T-cell (primary cell): ENCODE data around the gene CEP164. TPM values are rescaled to one million over a fixed set of nuclear protein-coding genes. Genes with fewer than 3 reads are reported as not detected.

Source experiments
- ATAC-seq, 4 experiments: fragments of 200-7000 bp in 3 of 4; fragments of 150-1000 bp in 1 of 4; cut with Tn5 transposase; replicated peaks in 1 of 4; 1 replicate in 3 of 4; 2 replicates in 1 of 4; pipeline ENCODE4 v1.10.0; 2021; ENCODE audit warnings: moderate library complexity in 3 of 4, mild to moderate bottlenecking in 2 of 4, moderate number of reproducible peaks in 1 of 4
- CTCF ChIA-PET, 2 donors: fragments of 300-600 bp; sonication (Branson Sonifier 250); formaldehyde crosslinking; loops; one replicate each; lab custom pipeline; 2022; ENCODE audit warnings: antibody characterized with exemption in 2 of 2; lab: Charles Lee
- POLR2A ChIA-PET, 2 donors: fragments of 300-600 bp; sonication (Branson Sonifier 250); formaldehyde crosslinking; loops; one replicate each; lab custom pipeline; 2022; ENCODE audit warnings: antibody characterized with exemption in 2 of 2; lab: Charles Lee
- DNase-seq, 35 experiments: peaks; one replicate each; pipeline versions ENCODE4 v3.0.0 to v3.0.0-alpha.2; 2013 to 2023
- H3K27ac ChIP-seq: one replicate; pipeline ENCODE4 v1.5.1; 2013; ENCODE audit warnings: low read length
- H3K27me3 ChIP-seq, 2 experiments: replicated peaks in 1 of 2; 1 replicate in 1 of 2; 2 replicates in 1 of 2; pipeline versions ENCODE4 v1.6.1 to v1.7.0; 2013; ENCODE audit warnings: low read length in 1 of 2, mixed read lengths in 1 of 2; ENCODE audit not compliant: control insufficient read depth in 2 of 2, insufficient read depth in 2 of 2; ENCODE audit errors: extremely low read depth in 1 of 2
- H3K36me3 ChIP-seq, 2 donors: 1 replicate in 1 of 2; 2 replicates in 1 of 2; pipeline versions ENCODE4 v1.6.1 to v1.7.0; 2013; ENCODE audit warnings: low read length in 1 of 2; ENCODE audit not compliant: control insufficient read depth in 2 of 2, insufficient read depth in 1 of 2; ENCODE audit errors: extremely low read depth in 1 of 2
- H3K4me1 ChIP-seq, 2 experiments: 1 replicate in 1 of 2; 2 replicates in 1 of 2; pipeline versions ENCODE4 v1.6.1 to v1.7.0; 2013; ENCODE audit warnings: low read length in 2 of 2, mixed read lengths in 1 of 2; ENCODE audit not compliant: insufficient read depth in 2 of 2, control insufficient read depth in 1 of 2; ENCODE audit errors: extremely low read depth in 1 of 2
- H3K4me3 ChIP-seq, 2 donors: 1 replicate in 1 of 2; 2 replicates in 1 of 2; pipeline versions ENCODE4 v1.5.1 to v1.7.0; 2013; ENCODE audit warnings: mild to moderate bottlenecking in 2 of 2, low read length in 1 of 2, moderate library complexity in 1 of 2; ENCODE audit not compliant: control insufficient read depth in 1 of 2; ENCODE audit errors: extremely low read depth in 1 of 2
- H3K9me3 ChIP-seq: 2 replicates; pipeline ENCODE4 v1.7.0; 2013
- H3K27ac Mint-ChIP-seq, 2 donors: one replicate each; pipeline ENCODE4 v1.8.0; 2020 to 2021; ENCODE audit warnings: mild to moderate bottlenecking in 2 of 2, mixed read lengths in 2 of 2
- H3K27me3 Mint-ChIP-seq, 2 donors: one replicate each; pipeline ENCODE4 v1.8.0; 2021 to 2022; ENCODE audit warnings: mixed read lengths in 2 of 2
- H3K36me3 Mint-ChIP-seq: one replicate; pipeline ENCODE4 v1.8.0; 2021; ENCODE audit warnings: mixed read lengths
- H3K4me1 Mint-ChIP-seq, 3 donors: one replicate each; pipeline ENCODE4 v1.8.0; 2020 to 2022; ENCODE audit warnings: mixed read lengths in 3 of 3, mild to moderate bottlenecking in 1 of 3
- H3K4me3 Mint-ChIP-seq, 3 donors: one replicate each; pipeline ENCODE4 v1.8.0; 2020 to 2022; ENCODE audit warnings: mild to moderate bottlenecking in 3 of 3, mixed read lengths in 3 of 3, moderate library complexity in 3 of 3
- H3K9me3 Mint-ChIP-seq, 3 donors: one replicate each; pipeline ENCODE4 v1.8.0; 2020 to 2022; ENCODE audit warnings: mixed read lengths in 3 of 3
- WGBS: methylation state at CpG from one replicate; pipeline ENCODE4 v1.1.5; 2013; ENCODE audit warnings: missing lambda C conversion rate; ENCODE audit not compliant: insufficient coverage; 5-methylcytosine and 5-hydroxymethylcytosine counted together
- total RNA-seq, 35 experiments: library from RNA in 6 of 35; stranded (reverse) in 6 of 35; fragments of 120-200 nt in 1 of 35; gene quantifications; one replicate each; pipeline versions ENCODE4 v1.2.1 to v1.2.4 and lab custom pipeline; 2013 to 2026

The CEP164 gene
- total RNA-seq, 5 donors from 2014 or later (not counting 1 experiment from before 2014, with no cell fraction given), result 44.5 to 59.9 (median 52.5) TPM

DNA sequence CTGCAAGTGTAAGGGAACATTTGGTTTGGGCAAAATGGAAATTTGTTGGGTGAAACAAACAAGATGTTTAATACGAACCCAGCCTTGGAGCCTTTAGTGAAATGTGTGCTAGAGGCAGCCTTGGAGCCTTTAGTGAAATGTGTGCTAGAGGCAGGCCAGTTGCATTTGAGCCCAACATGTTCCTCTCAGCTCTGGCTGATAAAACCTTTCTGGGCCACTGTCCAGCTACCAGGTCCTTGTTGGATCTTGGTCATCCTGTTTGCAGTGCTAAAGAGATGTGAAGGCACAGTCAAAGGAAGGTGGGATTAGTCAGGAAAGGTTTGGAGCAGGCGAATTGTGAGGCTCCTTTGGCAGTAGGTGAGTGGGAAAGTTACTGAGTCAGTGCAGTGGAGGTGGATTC, 48.9 kb downstream of the CEP164 start:
- Histone ChIP-seq H3K27me3 (no peaks in the 10 kb centered on the region), H3K36me3 (peaks cover 6 to 53% of the 10 kb centered on the region in 2 donors), H3K4me3 (no peak overlapping the region), H3K9me3 (no peaks in the 10 kb centered on the region), H3K4me1 (no peaks in the 10 kb centered on the region), H3K27ac (no peak overlapping the region)
- Mint-ChIP-seq H3K27ac (no peak overlapping the region), H3K36me3 (peaks cover 74% of the 10 kb centered on the region), H3K4me1 (no peaks in the 10 kb centered on the region), H3K9me3 (no peaks in the 10 kb centered on the region), H3K4me3 (no peak overlapping the region), H3K27me3 (no peaks in the 10 kb centered on the region)
- ATAC-seq (no peak), DNase-seq (no peak)
- POLR2A ChIA-PET, result no interaction called here
- CTCF ChIA-PET, result no interaction called here
- 88% methylated on average over 1 of the region's 2 CpGs for WGBS

DNA sequence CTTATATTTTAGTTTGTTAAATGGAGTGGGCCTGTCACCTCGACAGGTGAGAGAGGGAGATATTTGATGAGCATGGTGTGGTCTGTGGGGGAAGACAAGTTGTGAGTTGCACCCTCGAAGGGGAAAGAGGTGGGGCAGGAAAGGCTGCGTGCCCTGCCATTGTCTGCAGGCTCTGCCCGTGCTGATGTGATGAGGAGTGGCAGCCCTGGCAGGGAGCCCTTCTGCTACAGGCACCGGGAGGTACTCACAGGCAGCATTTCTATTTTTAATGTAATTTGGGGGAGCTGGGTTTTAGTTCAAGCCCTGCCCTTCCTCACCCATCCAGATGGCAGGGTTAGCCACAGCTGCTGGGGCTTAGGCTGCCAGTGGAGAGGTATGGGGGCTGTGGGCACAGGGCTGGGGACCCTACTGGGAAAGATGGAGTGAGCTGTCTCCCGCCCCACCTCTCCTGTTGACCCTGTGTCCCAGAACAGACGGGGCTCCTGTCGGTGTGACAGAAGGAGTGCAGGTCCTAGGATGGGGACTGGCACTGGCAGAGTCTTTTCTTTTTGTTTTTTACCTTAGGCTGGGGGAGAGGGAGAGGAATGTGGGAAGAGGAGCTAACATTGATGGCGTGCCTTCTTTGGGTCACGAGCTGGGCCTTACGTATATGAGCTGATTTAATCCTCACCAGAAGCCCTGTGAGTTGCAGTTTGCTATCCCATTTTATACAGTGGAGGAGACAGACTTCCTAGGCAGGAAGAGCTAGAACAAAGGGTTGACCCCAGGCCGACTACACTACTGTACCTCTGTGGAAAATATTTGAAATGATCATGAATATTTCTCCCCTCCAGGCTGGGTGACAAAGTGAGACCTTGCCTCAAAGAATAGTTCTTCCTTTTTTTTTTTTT, 51.6 kb downstream of the CEP164 start:
- Histone ChIP-seq H3K27ac (no peak overlapping the region), H3K4me1 (no peaks in the 10 kb centered on the region), H3K9me3 (no peaks in the 10 kb centered on the region), H3K27me3 (no peaks in the 10 kb centered on the region), H3K4me3 (no peak overlapping the region), H3K36me3 (peaks cover 2 to 49% of the 10 kb centered on the region in 2 donors)
- CTCF ChIA-PET, result no interaction called here
- H3K27me3 Mint-ChIP-seq, result no peaks in the 10 kb centered on the region
- no peaks in the 10 kb centered on the region for H3K4me1 Mint-ChIP-seq
- no peaks in the 10 kb centered on the region for H3K9me3 Mint-ChIP-seq
- no peak for ATAC-seq
- H3K27ac Mint-ChIP-seq, result no peak overlapping the region
- POLR2A ChIA-PET, result no interaction called here
- WGBS, result 88% methylated on average over 5 of the region's 12 CpGs
- DNase-seq, result no peak
- peaks cover 69% of the 10 kb centered on the region for H3K36me3 Mint-ChIP-seq
- no peak overlapping the region for H3K4me3 Mint-ChIP-seq

DNA sequence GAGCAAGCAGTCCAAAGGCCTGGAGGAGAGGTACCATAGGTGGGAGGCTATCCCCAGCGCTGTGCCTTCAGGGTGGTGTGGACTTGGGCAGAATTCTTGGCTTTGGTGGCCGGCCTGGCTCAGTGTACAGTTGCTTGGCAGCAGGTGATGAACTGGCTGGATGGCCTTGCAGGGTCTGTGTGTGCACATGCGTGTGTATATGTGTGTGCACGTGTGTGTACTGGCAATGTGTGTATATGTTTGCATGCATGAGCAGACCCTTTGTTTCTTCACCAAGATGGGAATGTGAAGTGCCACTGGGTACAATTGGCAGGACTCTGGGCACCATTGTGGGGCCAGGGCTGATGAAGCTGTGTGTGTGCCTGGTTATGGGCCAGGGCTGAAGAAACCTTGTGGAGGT, 53.0 kb downstream of the CEP164 start:
- Histone ChIP-seq H3K4me3 (no peak overlapping the region), H3K4me1 (no peaks in the 10 kb centered on the region), H3K27me3 (no peaks in the 10 kb centered on the region), H3K27ac (no peak overlapping the region), H3K36me3 (peaks cover 2 to 43% of the 10 kb centered on the region in 2 donors), H3K9me3 (no peaks in the 10 kb centered on the region)
- DNase-seq (no peak), ATAC-seq (no peak)
- Mint-ChIP-seq H3K36me3 (peaks cover 68% of the 10 kb centered on the region), H3K9me3 (no peaks in the 10 kb centered on the region), H3K27me3 (no peaks in the 10 kb centered on the region), H3K4me3 (no peak overlapping the region), H3K4me1 (no peaks in the 10 kb centered on the region), H3K27ac (no peak overlapping the region)
- WGBS, result 98% methylated on average over 4 of the region's 4 CpGs
- CTCF ChIA-PET, result no interaction called here
- POLR2A ChIA-PET, result no interaction called here

DNA sequence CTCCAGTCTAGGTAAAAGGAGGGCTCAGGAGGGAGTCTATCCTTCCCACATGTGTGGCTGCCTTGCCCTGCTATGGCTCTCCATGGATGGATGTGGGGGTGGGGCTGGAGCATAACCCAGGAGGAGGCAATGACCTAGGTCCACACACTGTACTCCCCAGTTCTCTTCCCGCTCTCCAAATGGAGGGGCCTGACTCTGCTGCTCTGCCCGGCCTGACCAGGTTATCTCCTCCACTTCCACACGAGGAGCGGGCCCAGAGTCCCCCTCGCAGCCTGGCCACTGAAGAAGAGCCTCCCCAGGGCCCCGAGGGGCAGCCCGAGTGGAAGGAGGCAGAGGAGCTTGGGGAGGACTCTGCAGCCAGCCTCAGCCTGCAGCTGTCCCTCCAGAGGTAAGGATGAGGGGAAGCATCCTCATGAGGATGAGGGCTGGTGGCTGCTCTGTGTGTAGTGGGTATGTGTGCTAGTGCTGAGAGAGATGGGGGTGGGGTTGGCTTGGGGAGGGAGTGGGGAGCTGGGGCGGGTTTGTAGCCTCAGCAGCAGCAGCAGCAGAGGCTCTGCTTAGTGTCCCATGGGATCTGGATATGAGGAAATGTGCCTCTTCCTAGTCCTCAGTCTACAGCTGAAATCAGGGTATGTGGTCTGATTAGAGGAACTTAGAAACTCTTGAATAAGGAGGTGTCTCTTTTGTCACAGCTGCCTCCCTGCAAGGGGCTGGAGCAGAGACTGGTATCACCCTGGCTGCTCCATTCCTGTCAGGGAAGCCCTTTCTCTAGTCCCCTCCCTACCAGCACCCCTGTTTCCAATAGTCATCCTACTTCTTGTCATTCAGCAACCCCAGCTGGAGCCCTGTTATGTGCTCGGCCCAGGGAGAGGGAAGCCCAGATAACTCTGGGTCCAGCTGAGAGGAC, 54.1 kb downstream of the CEP164 start:
- H3K27ac Mint-ChIP-seq, result no peak overlapping the region

DNA sequence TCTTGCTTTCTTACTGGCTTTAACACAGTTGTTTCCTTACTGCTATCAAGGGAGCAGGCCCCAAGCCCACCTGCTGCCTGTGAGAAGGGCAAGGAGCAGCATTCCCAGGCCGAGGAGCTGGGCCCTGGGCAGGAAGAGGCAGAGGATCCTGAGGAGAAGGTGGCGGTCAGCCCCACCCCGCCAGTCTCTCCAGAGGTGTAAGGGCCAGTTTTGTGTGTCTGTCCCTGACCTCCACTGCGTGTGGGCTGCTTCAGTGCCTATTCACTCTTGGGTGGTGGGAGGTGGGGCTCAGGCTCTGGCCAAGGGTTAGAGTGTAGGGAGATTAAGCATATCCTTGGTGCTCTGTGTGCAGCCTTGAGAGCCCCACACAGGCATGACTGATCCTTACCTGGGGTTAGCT, 55.1 kb downstream of the CEP164 start:
- ATAC-seq (no peak), DNase-seq (no peak)
- H3K27ac ChIP-seq, result no peak overlapping the region
- WGBS, result 80% methylated on average over 1 of the region's 4 CpGs
- Mint-ChIP-seq H3K4me1 (no peaks in the 10 kb centered on the region), H3K27ac (no peak overlapping the region), H3K36me3 (peaks cover 66% of the 10 kb centered on the region), H3K27me3 (no peaks in the 10 kb centered on the region), H3K9me3 (no peaks in the 10 kb centered on the region), H3K4me3 (no peak overlapping the region)
- H3K27me3 ChIP-seq, result no peaks in the 10 kb centered on the region
- no peak overlapping the region for H3K4me3 ChIP-seq
- no peaks in the 10 kb centered on the region for H3K9me3 ChIP-seq
- H3K36me3 ChIP-seq, result peaks cover 0 to 50% of the 10 kb centered on the region in 2 donors
- CTCF ChIA-PET, result no interaction called here
- H3K4me1 ChIP-seq, result no peaks in the 10 kb centered on the region
- POLR2A ChIA-PET, result no interaction called here

More for the DNA sequence above, 54.1 kb downstream of the CEP164 start:
- ATAC-seq (no peak), DNase-seq (no peak)
- H3K4me1 ChIP-seq, result no peaks in the 10 kb centered on the region
- Mint-ChIP-seq H3K36me3 (peaks cover 68% of the 10 kb centered on the region), H3K4me3 (no peak overlapping the region), H3K27me3 (no peaks in the 10 kb centered on the region), H3K9me3 (no peaks in the 10 kb centered on the region), H3K4me1 (no peaks in the 10 kb centered on the region)
- 96% methylated on average over 6 of the region's 9 CpGs for WGBS
- H3K4me3 ChIP-seq, result no peak overlapping the region
- no peaks in the 10 kb centered on the region for H3K27me3 ChIP-seq
- CTCF ChIA-PET, result no interaction called here
- POLR2A ChIA-PET, result no interaction called here
- no peaks in the 10 kb centered on the region for H3K9me3 ChIP-seq
- H3K36me3 ChIP-seq, result peaks cover 2 to 43% of the 10 kb centered on the region in 2 donors
- H3K27ac ChIP-seq, result no peak overlapping the region

DNA sequence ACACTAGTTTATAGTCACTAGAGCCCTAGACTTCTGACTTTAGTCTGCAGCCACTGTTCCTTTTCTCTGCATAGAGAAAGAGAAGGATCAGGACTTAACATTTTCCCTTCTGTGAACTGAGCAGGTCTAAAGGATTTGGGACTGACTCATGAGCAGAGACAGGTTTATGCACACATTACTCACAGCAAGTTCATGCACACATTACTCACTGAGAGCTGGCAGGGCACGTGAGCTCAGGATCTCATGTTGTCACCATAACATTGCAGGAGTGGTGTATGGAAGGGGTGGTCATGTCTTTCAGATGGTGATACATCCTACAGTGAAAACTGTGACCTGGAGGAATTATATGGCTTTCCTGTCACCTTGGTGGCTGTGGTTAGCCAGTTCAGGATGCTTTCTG, 56.4 kb downstream of the CEP164 start:
- peaks cover 68% of the 10 kb centered on the region for H3K36me3 Mint-ChIP-seq
- no peak overlapping the region for H3K27ac Mint-ChIP-seq
- H3K27ac ChIP-seq, result no peak overlapping the region
- ATAC-seq, result no peak
- ChIA-PET POLR2A (no interaction called here), CTCF (no interaction called here)
- H3K9me3 Mint-ChIP-seq, result no peaks in the 10 kb centered on the region
- H3K27me3 ChIP-seq, result no peaks in the 10 kb centered on the region
- H3K36me3 ChIP-seq, result peaks cover 0 to 55% of the 10 kb centered on the region in 2 donors
- DNase-seq, result no peak
- no peak overlapping the region for H3K4me3 Mint-ChIP-seq
- H3K4me1 ChIP-seq, result no peaks in the 10 kb centered on the region
- H3K4me3 ChIP-seq, result no peak overlapping the region
- no peaks in the 10 kb centered on the region for H3K4me1 Mint-ChIP-seq
- H3K9me3 ChIP-seq, result no peaks in the 10 kb centered on the region
- no peaks in the 10 kb centered on the region for H3K27me3 Mint-ChIP-seq
- no CpG with 5 or more reads among the region's 1 CpG for WGBS
